ENCODE data around the gene LYPD6B.

DNA sequence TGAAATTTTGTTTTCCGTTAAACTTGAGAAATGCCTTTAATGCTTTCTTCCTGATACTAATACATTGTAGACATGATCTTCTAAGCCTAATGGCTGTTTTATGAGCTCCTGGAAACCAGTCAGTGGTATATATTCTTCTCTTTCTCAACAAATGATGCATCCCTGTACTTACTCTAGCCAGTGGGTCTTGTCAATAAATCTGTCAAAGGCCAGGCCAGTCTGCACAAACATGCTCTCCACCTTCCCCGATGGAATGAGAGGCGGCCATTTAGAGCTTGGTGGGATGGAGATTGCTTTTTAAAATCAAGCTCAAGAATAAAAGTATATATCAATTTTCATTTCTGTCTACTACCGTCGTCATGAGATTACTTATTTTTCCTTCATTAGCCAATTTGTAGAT lies 140.1 kb downstream of the LYPD6B start:
- TF ChIP-seq, protein P1, sequence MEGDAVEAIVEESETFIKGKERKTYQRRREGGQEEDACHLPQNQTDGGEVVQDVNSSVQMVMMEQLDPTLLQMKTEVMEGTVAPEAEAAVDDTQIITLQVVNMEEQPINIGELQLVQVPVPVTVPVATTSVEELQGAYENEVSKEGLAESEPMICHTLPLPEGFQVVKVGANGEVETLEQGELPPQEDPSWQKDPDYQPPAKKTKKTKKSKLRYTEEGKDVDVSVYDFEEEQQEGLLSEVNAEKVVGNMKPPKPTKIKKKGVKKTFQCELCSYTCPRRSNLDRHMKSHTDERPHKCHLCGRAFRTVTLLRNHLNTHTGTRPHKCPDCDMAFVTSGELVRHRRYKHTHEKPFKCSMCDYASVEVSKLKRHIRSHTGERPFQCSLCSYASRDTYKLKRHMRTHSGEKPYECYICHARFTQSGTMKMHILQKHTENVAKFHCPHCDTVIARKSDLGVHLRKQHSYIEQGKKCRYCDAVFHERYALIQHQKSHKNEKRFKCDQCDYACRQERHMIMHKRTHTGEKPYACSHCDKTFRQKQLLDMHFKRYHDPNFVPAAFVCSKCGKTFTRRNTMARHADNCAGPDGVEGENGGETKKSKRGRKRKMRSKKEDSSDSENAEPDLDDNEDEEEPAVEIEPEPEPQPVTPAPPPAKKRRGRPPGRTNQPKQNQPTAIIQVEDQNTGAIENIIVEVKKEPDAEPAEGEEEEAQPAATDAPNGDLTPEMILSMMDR (IDR thresholded peaks at IDR 0.05), result no peak
- TF ChIP-seq POLR2A (IDR thresholded peaks at IDR 0.05), result no peak

Data from ovary (tissue), 3 donors.